NCI-H1092 treated with DMSO at 0.1 percent for 48 hours (cell line): ENCODE results near the gene OTOP2.
A peak's percentile ranks its signal among the peaks of the same experiment; 100 is the strongest.

Experiments
- DNase-seq: peaks from one replicate; lab custom pipeline; 2025; lab: John Stamatoyannopoulos, UW

OTOP2 gene

GRCh38 chr17:74924250-74924948 is at the start of gene OTOP2:
OTOP2 (plus strand) TSS chr17:74924273; CDS start chr17:74924633, 360 bp downstream.
- DNase-seq, result no peak

- DNase-seq, result no peak
Measured at GRCh38 chr17:74874615-74875037, 49.4 kb upstream of the OTOP2 start.

- no peak for DNase-seq
Measured at GRCh38 chr17:74875155-74875976, 48.7 kb upstream of the OTOP2 start.

GRCh38 chr17:74875977-74876593 is 48.0 kb upstream of the OTOP2 start:
- DNase-seq, result no peak

- DNase-seq, result no peak
Measured at GRCh38 chr17:74877592-74878548, 46.2 kb upstream of the OTOP2 start.

GRCh38 chr17:74878658-74879057 is 45.4 kb upstream of the OTOP2 start:
- no peak for DNase-seq

GRCh38 chr17:74879308-74879707 is 44.8 kb upstream of the OTOP2 start:
- no peak for DNase-seq

GRCh38 chr17:74881073-74881472 is 43.0 kb upstream of the OTOP2 start:
- DNase-seq, result no peak

- no peak for DNase-seq
Measured at GRCh38 chr17:74882517-74883240, 41.4 kb upstream of the OTOP2 start.

GRCh38 chr17:74883241-74883745 is 40.8 kb upstream of the OTOP2 start:
- no peak for DNase-seq

GRCh38 chr17:74888469-74888868 is 35.6 kb upstream of the OTOP2 start:
- DNase-seq, result no peak

- no peak for DNase-seq
Measured at GRCh38 chr17:74890554-74890953, 33.5 kb upstream of the OTOP2 start.

- DNase-seq, result peak; percentile 4
Measured at GRCh38 chr17:74892013-74892841, 31.8 kb upstream of the OTOP2 start.

- DNase-seq, result no peak
Measured at GRCh38 chr17:74892974-74893911, 30.8 kb upstream of the OTOP2 start, which contains the start of gene FADS6. FADS6 (minus strand) TSS chr17:74893633; CDS start chr17:74893595, 38 bp downstream.

- DNase-seq, result no peak
Measured at GRCh38 chr17:74893936-74894671, 30.0 kb upstream of the OTOP2 start.

GRCh38 chr17:74898376-74898946 is 25.6 kb upstream of the OTOP2 start:
- no peak for DNase-seq

GRCh38 chr17:74900208-74900607 is 23.9 kb upstream of the OTOP2 start:
- no peak for DNase-seq
